ENCODE data around the gene BACH2.
"Not testable (repeated sequence)": the region's sequence is repeated elsewhere in the genome, so short reads cannot be mapped to it uniquely, and the experiment has no call there.

Gene BACH2

DNA sequence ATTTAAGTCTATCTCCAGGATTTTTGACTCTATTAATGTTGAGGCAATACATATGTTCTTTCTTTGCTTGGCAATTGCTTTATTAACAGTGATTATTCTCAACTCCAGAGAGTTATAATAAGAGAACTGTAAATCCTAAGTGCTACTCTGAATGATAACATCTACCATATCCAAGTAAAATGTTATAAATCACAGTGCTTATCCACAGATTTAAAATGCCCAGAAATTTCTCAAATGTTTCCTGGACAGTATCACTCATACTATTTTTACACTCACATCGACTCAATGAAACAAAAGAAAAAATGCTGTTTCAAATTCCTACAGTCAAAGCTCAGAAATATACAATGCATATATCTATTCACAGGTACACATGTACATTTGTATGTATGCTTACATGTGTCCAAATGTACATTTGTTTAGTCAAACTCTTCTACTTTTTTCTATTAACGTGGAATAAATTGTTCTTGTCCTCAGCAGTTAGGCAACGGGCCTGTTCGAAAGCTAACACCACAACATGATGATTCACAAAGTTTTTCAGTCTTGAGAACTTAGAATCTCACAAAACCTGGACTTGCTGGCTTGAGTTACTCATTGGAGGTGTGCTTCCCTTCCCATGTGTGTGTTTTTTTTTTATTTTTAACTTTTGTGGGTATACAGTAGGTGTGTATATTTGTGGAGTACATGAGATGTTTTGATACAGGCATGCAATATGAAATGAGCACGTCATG lies 209.4 kb downstream of the BACH2 start:
- DNase-seq = no peak

DNA sequence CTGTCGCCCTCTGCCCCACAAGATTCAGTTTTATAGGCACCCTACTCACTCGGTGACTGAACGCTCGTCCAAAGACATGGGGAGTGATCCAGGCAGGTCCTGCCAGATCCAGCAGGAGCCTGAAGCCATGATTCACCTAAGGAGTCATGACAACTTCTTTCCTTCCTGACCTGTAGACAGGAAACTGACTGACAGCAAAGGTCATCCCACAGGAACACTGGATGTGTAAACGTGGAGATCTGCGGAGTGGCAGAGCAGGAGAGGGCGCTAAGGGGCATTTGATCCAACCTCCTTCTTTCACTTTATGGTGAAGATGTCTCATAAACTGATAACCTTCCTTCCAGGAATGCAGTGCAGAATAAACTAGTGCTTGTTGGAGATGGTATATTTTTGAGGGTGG lies 210.1 kb downstream of the BACH2 start:
- no peak for DNase-seq

DNA sequence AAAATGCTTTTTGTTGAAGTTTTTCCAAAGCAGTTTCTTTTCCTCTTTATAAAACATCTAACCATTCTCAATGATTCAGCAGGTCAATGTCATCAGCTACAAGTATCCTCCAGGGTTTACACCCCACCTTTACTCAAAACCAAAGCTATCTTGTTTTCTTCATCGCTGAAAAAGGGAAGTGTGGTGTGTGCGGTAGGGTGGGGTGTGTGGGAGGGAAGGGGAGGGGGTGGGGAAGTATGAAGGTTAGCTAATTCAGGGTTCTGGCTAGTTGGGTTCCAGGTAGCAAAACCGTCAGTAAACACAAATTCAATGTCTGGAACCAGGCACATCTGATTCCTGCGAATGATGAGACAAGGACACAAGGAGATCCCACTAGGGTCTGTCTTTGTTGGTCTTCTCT lies 212.8 kb downstream of the BACH2 start:
- peak; percentile 61 for DNase-seq

DNA sequence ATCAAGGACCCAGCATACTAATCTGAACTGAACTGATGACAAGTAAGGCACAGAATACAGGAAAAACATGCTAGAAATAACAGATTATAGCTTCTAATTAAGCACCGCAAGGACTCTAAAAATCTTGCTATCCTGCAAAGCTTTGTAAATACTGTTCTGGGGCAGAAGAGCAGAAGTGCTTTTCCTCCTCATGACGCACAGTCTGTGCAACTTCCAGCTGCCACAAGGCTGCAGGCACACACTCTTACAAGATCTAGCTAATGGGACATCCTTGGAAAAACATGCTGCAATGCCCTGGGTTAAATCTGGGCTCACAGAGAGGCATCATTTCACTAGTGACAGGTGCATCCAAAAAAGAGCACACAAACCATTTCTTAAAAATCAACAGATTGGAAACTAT lies 213.8 kb downstream of the BACH2 start:
- no peak for DNase-seq

DNA sequence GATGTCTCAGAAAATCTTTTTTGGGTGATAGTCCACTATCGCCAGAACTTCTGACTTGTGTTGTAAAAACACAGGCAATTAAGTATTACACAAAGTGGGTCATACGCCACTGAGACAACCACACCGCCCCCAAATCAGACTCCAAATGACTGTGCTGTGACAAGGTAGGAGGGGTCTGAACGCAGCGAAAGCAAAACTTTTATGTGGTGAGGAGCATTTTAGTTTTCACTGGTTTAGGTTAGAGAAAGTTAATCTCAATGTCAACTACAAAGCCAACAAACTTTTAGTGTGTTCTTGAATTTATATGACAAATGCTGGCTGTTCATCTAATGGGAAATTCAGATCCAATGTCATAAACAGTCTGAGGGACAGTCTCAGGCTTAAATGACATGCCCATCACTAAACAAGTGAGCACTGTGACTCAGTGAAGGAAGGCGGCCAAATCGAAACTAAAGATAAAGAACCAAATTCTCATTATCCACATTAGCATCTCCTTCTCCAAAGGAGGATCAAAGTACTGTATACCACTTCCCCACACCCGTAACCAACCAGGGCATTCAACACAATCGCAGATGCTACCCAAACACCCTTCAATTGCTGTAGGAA lies 215.7 kb downstream of the BACH2 start:
- DNase-seq = peak; percentile 72

DNA sequence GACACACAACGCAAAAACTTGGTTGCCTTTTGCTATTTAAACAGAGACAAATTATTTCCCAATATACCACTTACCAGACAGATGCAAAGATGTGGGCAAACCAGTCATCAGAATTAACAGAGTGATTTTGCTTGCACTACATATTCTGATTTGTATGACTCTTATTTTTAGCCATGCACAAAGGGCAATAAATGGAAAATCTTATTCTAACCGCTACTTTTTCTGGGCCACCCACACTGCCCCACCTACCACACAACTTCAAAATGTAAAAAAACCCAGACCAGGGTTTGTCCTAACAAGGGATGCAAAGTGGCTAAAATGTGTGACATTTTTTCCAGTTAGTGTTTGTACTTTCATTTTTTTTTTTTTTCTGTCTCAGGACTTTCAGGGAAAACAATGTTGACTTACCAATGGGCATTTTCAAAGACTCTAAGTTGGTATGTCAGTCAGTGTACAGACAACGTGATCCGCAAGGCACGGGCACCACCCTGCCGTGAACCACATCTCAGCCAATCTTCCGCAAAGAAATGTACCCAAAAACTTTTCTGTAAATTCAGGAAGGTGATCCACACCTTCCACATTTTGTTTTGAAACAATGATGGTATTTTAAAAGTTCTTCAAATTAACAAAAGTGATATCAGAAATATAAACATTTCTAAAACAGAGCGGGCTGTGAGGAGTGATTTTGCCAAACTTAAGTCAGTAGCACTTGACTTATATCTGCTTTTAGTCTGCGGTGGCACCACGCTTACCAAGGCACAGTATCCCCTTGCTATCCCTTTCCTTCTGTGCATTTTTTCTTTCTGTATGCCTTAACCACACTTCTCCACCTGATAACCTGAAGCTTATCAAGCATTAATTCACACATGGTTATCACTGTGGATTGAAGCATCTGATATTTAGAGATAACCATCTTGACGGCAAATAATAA lies 216.8 kb downstream of the BACH2 start:
- peak; percentile 19 for DNase-seq

DNA sequence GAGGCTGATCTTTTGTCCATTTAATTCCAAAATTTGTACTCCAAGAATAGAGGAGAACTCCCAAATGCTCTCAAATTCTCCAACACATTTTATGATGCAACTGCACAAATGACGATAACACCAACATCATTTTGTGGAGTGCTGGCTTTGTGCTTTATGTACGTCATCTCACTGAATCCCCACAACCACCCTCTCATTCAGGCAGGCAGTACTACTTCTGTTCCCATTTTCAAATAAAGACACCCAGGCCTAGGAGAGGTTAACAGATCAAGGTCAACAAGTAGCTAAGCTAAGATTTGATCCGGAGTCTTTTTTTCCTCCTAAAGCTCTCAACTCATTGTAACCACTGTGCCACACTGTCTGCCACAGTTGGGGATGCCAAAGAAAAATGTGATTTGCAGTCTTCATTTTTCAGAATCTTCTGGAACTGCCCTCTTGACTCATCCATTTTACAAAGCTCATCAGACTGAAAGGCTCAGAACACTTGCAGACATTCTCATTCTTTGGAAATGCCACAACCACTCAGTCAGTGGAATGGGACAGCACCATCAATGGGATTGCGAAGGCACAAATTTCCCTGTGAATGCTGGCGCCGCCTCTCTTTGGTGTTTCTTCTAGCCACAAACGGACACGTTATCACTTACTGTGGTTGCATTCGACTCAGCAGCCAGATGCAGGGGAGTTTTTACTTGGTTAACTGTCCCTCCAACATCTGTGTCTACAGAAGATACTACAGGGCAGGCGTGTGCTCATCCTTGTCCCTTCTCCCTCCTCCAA lies 217.9 kb downstream of the BACH2 start:
- DNase-seq = peak; percentile 38

DNA sequence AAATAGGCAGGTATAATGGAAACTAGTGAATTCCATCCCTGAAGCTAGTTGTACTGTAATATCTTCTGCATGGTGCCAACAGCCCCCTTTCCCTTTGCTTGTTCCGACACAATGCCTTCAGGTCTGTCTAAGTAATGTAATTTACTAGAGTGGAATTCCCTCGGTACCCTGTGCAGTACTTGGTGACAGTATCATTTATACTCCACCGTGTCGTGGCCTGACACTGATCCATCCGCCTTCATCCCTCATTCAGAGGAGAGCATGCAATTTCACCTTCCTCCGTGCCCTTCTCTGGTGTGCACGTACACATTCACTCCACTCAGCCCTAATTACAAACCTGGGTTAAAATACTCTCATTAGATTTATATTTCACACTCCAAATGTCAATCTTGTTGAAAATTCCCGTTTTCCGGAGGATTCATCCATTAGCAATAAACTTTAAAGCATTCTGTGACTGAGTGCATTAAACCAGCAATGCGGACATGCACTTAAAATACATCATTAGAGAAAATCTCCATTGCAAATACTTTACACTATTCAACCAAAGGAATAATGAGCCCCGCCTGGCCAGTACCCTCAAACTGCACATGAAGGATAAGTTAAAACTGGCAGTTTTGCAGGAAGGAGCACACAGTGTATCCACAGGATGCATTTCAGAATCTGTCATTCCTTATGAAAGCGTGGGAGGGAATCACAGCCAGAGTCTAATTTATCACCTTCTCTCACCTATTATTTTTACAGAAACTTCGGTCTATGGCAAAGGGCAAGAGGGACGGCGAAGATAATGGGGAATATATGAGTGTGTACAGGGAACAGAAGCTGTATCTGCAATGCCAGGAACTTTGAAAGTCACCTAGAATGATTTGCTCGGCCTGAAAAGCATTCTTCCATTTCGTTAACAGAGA lies 219.9 kb downstream of the BACH2 start:
- no peak for DNase-seq

DNA sequence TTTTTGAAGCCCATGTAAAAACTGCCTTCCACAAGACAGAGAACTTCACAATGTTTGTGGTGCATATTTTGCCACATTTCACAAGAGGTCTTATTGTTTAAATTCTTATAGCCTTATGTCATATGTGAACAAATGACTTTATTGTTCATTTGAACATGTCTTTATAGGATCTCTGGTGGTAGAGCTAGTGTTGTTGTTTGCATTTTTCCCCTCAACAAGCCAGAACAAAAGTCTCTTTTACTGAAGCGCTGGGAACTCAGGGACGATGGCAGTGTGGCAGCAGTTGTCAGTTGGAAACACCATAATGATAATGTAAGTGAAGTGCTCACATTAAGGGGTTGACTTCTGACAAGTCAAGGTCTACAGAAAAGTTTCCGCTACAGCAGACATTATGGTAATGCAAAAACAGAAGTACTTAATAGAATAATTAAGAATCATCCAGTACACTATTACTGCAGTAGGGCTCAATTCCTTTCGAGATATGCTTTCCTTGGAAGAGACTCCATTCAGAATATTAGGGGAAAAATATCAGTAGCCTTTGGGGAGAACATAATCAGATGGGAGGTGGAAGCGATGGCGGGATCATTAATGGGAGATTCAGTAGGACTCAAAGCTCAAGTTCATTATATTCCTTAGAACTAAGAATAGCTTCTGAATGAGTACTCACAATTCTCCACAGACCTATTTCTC lies 222.3 kb downstream of the BACH2 start:
- no peak for DNase-seq

DNA sequence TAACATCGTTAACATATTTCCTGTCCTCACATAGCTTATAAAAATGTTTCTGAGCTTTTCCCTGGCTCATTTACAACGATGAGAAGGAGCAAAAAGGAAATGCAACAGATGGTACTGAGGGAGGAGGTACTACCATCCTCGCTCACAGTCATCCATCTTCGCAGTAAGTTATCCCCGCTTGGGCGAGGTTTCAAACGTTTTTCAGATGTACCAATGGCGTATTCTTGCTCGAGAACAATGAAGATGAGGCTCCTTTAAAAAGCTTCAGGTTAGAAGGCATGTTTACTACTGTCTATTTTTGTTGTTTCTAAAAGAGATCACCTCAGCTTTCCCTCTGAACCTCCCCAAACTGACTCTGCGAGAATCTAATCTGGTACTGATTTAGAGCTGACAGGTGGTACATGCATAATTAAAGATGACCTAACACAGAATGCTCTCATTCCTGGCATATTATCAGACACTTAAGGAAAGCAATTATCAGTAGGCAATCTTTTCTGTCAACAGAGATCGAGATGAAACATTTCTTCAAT lies 223.6 kb downstream of the BACH2 start:
- no peak for DNase-seq

DNA sequence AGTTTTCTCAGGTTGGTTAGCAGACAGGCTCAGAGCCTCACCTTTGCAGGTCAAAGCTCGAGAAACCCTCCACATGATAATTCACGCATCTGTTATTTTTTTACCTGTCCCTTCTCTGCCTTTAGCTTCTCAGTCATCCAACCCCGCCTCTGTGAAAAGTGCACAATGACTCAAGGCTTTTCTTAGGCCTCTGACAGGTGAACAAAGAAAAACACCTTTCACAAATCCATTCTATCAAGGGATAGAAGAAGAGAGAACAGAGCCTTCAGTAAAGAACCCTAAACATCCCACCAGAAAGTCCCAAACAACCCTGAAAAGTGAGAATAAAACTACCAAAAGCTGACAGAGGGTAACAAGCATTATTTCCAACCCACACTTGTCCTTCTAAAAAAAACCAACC lies 224.1 kb downstream of the BACH2 start:
- no peak for DNase-seq

DNA sequence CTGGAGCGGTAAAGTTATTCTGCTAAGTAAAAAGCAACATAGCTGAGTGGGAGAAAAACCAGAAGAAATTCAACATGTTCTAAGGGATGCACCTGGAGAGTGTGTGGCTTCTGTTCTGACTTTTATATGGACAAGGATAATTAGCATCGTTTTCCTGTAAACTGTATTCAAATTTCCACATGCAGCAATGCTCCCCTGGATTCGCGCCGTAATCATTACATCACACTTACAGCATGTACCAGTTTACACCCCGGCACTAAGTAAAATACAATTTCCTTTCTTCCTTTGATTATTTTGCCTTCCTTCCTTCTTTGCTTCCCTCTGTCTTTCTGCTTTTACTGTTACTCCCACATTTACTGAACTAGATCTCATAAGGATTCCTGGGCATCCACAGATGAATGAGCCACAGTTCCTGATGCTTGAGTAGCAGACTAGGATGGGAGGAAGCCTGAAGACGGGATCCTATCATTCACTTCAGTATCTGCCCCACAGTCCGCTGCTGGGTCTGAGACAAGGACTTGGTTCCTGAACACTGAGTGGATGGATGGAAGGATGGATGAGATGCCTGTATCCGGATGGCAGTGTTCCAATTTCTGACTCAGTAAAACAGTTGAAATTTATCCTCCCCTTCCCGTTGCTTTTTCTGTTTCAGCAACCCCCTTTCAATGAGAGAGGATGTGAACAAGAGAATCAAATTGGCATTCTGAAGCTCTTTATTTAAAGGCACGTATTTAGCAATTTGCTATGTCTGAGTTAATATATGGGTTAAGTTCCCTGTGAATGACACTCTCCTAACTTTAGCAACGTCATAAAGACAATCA lies 227.7 kb downstream of the BACH2 start:
- DNase-seq = no peak

DNA sequence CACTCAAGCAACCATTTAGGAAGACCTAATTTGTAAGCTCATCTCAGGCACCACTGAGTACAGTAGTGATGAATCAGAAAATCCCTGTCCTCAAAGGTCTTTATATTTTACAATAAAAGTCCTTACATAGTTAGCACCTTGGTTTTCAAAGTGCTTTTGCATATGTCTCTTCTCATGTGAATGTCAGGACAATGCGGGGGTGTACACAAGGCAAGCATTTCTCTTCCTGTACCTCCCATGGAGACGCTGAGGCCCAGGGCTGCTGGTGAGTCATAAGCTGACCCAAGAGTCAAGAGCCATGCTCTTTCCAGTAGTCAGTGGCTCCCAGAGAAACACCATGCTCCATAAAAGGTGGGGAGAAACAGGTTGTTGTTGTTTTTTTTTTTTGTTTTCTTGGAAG lies 228.4 kb downstream of the BACH2 start:
- DNase-seq = no peak

DNA sequence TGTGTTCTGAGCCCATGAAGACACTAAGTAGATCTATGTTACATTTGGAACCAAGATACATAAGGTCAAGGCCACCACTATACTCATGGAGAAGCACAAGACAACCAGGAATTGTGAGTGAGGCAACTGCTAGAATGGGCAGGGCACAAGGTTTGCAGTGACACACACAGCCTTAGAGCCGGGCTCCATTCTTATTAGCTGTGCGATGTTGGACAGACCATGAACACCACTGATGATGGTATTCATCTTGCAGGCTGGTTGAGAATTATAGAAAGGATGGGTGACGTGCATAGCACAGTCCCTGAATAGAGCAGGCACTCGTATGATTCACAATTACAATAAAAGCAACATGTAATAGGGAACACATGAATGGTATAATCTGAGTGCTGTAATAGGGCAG lies 229.9 kb downstream of the BACH2 start:
- no peak for DNase-seq

DNA sequence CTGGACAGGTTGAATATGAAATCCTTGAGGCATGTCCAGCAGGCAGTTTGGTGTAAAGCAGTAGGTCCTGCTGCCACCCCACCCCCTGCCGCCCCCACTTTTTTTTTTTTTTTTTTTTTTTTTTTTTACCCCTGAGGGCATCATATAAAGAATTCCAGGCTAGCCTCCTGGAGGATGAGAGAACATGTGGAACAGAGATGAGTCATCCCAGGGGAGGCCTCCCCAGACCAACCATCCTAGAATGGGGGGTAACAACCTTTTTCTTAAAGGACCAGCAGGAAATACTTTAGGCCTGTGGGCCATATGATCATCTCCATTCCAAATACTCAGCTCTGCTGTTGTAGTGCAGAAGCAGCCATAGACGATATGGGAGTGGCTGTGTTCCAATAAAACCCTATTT lies 231.5 kb downstream of the BACH2 start:
- DNase-seq = no peak

DNA sequence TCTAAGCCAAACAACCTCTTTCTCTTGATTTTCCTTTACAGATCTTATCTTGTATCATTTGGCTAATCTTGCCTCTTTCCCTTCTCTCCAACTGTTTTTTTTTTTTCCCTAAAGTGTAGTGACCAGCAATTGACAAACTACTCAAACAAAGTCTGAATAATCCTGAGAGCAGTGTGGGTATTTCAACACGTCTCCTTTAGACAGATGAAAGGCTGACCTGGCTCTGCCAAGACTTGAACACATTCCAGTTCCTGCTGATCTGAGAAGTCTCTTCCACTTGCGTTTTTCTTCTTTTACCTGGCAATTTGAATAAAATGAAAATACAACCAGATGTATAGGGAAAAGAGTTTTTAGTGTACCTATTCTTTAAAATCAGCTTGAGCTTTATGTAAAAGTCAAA lies 234.0 kb downstream of the BACH2 start:
- no peak for DNase-seq

DNA sequence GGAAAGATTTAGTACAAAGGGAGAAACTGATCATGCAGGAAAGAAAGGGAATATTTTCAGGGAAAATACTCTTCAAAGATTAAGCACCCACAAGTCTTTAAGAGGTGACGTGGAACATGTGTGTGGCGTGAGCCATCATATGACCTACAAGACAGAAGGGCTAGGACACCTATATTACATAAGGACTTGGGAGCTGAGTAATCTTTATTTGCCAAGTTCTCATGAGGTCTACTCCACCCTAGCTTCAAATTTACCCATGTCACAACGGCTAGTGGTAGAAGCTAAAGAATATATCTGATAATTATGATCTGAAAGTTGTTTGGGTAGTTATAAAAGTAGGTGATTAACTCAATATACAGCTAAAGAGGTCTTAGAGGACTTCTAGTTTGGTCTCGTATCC lies 234.6 kb downstream of the BACH2 start:
- no peak for DNase-seq

DNA sequence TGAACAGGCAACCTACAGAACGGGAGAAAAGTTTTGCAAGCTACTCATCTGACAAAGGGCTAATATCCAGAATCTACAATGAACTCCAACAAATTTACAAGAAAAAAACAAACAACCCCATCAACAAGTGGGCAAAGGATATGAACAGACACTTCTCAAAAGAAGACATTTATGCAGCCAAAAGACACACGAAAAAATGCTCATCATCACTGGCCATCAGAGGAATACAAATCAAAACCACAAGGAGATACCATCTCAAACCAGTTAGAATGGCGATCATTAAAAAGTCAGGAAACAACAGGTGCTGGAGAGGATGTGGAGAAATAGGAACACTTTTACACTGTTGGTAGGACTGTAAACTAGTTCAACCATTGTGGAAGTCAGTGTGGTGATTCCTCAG lies 237.5 kb downstream of the BACH2 start:
- DNase-seq = not testable (repeated sequence)

DNA sequence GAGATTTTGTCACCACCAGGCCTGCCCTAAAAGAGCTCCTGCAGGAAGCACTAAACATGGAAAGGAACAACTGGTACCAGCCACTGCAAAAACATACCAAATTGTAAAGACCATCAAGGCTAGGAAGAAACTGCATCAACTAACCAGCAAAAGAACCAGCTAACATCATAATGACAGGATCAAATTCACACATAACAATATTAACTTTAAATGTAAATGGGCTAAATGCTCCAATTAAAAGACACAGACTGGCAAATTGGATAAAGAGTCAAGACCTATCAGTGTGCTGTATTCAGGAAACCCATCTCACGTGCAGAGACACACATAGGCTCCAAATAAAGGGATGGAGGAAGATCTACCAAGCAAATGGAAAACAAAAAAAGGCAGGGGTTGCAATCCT lies 240.7 kb downstream of the BACH2 start:
- DNase-seq = not testable (repeated sequence)

DNA sequence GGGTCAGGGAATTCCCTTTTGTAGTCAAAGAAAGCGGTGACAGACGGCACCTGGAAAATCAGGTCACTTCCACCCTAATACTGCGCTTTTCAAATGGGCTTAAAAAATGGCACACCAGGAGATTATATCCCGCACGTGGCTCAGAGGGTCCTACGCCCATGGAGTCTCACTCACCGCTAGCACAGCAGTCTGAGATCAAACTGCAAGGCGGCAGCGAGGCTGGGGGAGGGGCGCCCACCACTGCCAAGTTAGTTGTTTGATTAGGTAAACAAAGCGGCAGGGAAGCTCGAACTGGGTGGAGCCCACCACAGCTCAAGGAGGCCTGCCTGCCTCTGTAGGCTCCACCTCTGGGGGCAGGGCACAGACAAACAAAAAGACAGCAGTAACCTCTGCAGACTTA lies 242.4 kb downstream of the BACH2 start:
- DNase-seq = not testable (repeated sequence)
